Measurements from ENCODE around the gene SLC9A2. TPM values are rescaled to one million over a fixed set of nuclear protein-coding genes. Genes with fewer than 3 reads are reported as not detected.

SLC9A2 gene
- total and polyA plus RNA-seq, 2 of the 13 experiments (the other 11 are each of a cell fraction or from before 2014, with no cell fraction given): 0.02 TPM; not detected in 1

DNA sequence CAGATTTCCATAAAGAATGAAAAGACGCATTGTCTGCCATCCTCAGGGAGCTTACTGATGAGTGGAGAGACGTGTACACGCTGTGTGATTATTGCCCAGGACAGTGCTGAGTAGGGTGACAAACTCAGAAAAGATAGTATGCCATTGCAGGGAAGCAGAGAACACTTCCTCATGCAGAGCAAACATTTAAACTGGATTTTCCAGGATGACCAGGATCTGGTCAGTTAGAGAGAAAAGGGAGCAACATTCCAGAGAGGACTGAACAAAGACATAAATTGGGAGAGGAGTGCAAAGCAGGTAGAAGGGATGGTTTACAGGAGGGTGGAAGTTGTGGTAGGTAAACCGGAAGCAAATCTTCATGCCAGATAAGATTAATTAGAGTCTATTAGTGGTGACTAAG is 2.3 kb downstream of the SLC9A2 start:
- ChIA-PET POLR2A (no interaction called here), CTCF (ENCODE audit: low intra/inter-chr PET ratio, low total read pairs) (no interaction called here)
- intact Hi-C loops (cut with micrococcal nuclease; ENCODE audit: unreplicated experiment) (no loop called here), in situ Hi-C loops (cut with HindIII; ENCODE audit: extremely low pct_ligation_motif_present, low pct_unique_long_range_greater_than_20kb) (no loop called here)
- DNase-seq (ENCODE audit: low spot score) (no peak), FAIRE-seq (peak; percentile 18), ATAC-seq (no peak)
- Histone ChIP-seq H2AFZ (ENCODE audit: low read length) (no peak overlapping the region), H3K36me3 (replicated peaks in 1 of 2; ENCODE audit: control insufficient read depth in 1 of 2, insufficient read depth in 2 of 2, low read length in 2 of 2) (no peaks in the 10 kb centered on the region), H3K4me1 (ENCODE audit: insufficient read depth, low read length) (peaks cover 12% of the 10 kb centered on the region; the same call in 1 of the 2 replicates), H3K27ac (ENCODE audit: extremely low read length, insufficient read depth, low read length) (no peak overlapping the region), H3K4me2 (ENCODE audit: low read depth, low read length) (no peak overlapping the region), H4K20me1 (ENCODE audit: insufficient read depth, low read length) (no peaks in the 10 kb centered on the region), H3K9me3 (ENCODE audit: low read length) (no peaks in the 10 kb centered on the region), H3K27me3 (ENCODE audit: control insufficient read depth in 1 of 2, insufficient read depth in 2 of 2, low read length in 2 of 2) (peaks cover 8 to 54% of the 10 kb centered on the region in 2 experiments; a peak in 4 of 5 replicates), H3K4me3 (replicated peaks in 1 of 3; ENCODE audit: insufficient read depth in 1 of 3, low read depth in 2 of 3, low read length in 3 of 3) (no peak overlapping the region), H3K9ac (ENCODE audit: insufficient read depth, low read depth, low read length) (no peak overlapping the region), H3K79me2 (ENCODE audit: insufficient read depth, low read length) (no peaks in the 10 kb centered on the region)
- TF ChIP-seq PRMT3 (CRISPR knock-in tag; IDR thresholded peaks at IDR 0.05; ENCODE audit: borderline replicate concordance, low read depth): no peak
- TF ChIP-seq, protein P1, sequence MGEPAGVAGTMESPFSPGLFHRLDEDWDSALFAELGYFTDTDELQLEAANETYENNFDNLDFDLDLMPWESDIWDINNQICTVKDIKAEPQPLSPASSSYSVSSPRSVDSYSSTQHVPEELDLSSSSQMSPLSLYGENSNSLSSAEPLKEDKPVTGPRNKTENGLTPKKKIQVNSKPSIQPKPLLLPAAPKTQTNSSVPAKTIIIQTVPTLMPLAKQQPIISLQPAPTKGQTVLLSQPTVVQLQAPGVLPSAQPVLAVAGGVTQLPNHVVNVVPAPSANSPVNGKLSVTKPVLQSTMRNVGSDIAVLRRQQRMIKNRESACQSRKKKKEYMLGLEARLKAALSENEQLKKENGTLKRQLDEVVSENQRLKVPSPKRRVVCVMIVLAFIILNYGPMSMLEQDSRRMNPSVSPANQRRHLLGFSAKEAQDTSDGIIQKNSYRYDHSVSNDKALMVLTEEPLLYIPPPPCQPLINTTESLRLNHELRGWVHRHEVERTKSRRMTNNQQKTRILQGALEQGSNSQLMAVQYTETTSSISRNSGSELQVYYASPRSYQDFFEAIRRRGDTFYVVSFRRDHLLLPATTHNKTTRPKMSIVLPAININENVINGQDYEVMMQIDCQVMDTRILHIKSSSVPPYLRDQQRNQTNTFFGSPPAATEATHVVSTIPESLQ (CRISPR knock-in tag; conservative IDR thresholded peaks at IDR 0.05): no peak
- TF ChIP-seq ZFYVE20 (CRISPR knock-in tag; IDR thresholded peaks at IDR 0.05; ENCODE audit: borderline replicate concordance, low read depth): no peak
- no peak for TF ChIP-seq ZNF3 (CRISPR knock-in tag; IDR thresholded peaks at IDR 0.05)
- TF ChIP-seq ZNF143 (CRISPR knock-in tag; IDR thresholded peaks at IDR 0.05): no peak
- no peak for TF ChIP-seq PHB2 (IDR thresholded peaks at IDR 0.05; ENCODE audit: partially characterized antibody)
- TF ChIP-seq, protein P2, sequence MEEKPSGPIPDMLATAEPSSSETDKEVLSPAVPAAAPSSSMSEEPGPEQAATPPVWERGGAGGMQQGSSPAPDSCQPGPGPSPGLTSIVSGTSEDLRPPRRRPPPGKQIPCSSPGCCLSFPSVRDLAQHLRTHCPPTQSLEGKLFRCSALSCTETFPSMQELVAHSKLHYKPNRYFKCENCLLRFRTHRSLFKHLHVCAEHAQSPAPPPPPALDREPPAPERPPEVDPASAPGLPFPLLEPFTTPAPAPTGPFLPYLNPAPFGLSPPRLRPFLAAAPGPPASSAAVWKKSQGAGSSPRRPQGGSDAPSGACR (CRISPR knock-in tag; IDR thresholded peaks at IDR 0.05): no peak
- no peak for TF ChIP-seq SAP130 (CRISPR knock-in tag; IDR thresholded peaks at IDR 0.05; ENCODE audit: low read depth)
- BruUV-seq (replicated peaks): no TSS peak
- WGBS (ENCODE audit: low lambda C conversion rate): 48% methylated on average over 4 of the region's 4 CpGs

All from HepG2 (cell line).